ENCODE measurements around the gene PCDHGB6. TPM values are rescaled to one million over a fixed set of nuclear protein-coding genes. Genes with fewer than 3 reads are reported as not detected.
"Not testable (repeated sequence)": the region's sequence is repeated elsewhere in the genome, so short reads cannot be mapped to it uniquely, and the experiment has no call there.

The PCDHGB6 gene
- total and polyA plus RNA-seq, 8 donors: 0.29 to 6.2 (median 2.3) TPM; not detected in 2

DNA sequence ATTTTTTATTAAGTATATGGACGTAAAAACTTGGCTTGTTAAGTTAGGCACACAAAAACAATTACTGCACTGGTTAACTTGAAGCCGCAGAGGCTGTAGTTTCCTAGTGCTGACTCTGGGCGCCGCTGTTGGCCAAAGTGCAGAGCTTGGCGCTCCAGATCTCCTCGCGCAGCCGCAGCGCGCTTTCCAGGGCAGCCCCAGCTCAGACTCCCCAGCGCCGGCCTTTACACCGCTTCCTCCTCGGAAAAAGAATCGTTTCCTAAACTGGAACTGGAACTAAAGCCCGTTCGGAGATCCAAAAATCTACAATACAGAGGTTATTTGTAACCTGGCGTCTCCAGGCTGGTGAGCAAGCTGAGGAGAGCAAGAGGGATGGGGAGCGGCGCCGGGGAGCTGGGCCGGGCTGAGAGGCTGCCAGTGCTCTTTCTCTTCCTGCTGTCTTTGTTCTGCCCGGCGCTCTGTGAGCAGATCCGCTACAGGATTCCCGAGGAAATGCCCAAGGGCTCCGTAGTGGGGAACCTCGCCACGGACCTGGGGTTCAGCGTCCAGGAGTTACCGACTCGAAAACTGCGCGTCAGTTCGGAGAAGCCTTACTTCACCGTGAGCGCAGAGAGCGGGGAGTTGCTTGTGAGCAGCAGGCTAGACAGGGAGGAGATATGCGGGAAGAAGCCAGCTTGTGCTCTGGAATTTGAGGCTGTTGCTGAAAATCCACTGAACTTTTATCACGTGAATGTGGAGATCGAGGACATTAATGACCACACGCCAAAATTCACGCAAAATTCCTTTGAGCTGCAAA lies 9.9 kb upstream of the PCDHGB6 start, which contains the start of gene PCDHGB5:
PCDHGB5 (plus strand) TSS at position 192 of the 796 bp plus-strand sequence; CDS start at position 373, 181 bp downstream.
- Histone ChIP-seq H3K4me3 (peak within 1 kb of the TSS; percentile 22 to 40 (median 24)), H3K27me3 (peaks cover 0 to 79% (median 14%) of the 10 kb centered on the region in 3 donors), H3K9me3 (peaks cover 44 to 94% (median 87%) of the 10 kb centered on the region in 4 donors), H3K36me3 (peaks cover 0 to 14% (median 0%) of the 10 kb centered on the region in 4 donors)
- H3K4me1 ChIP-seq; intact Hi-C loops (cut with DNase I; ENCODE audit: low total_unique reads); H3K27ac ChIP-seq: not testable (repeated sequence)
- peak; percentile 43 to 62 for DNase-seq
- 7 to 11% (median 9%) methylated on average over 21 to 25 of the region's 43 CpGs for WGBS, 5 donors
- TF ChIP-seq, protein P1, sequence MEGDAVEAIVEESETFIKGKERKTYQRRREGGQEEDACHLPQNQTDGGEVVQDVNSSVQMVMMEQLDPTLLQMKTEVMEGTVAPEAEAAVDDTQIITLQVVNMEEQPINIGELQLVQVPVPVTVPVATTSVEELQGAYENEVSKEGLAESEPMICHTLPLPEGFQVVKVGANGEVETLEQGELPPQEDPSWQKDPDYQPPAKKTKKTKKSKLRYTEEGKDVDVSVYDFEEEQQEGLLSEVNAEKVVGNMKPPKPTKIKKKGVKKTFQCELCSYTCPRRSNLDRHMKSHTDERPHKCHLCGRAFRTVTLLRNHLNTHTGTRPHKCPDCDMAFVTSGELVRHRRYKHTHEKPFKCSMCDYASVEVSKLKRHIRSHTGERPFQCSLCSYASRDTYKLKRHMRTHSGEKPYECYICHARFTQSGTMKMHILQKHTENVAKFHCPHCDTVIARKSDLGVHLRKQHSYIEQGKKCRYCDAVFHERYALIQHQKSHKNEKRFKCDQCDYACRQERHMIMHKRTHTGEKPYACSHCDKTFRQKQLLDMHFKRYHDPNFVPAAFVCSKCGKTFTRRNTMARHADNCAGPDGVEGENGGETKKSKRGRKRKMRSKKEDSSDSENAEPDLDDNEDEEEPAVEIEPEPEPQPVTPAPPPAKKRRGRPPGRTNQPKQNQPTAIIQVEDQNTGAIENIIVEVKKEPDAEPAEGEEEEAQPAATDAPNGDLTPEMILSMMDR (IDR thresholded peaks at IDR 0.05): peak in 4 of 7 experiments; percentile 25 to 41 (median 38)

DNA sequence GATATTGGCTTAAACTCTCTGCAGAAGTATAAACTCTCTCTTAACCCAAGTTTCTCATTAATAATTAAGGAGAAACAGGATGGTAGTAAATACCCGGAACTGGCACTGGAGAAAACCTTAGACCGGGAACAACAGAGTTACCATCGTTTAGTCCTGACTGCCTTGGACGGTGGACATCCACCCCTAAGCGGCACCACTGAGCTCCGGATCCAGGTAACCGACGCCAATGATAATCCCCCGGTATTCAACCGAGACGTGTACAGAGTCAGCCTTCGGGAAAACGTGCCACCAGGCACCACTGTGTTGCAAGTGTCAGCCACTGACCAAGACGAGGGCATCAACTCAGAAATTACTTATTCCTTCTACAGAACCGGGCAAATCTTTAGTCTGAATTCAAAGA lies 9.2 kb upstream of the PCDHGB6 start:
- H3K4me3 ChIP-seq: no peak overlapping the region
- intact Hi-C loops (cut with DNase I; ENCODE audit: low total_unique reads): no loop called here
- TF ChIP-seq EP300 (IDR thresholded peaks at IDR 0.05) (no peak), POLR2AphosphoS5 (IDR thresholded peaks at IDR 0.05) (no peak), POLR2A (IDR thresholded peaks at IDR 0.05) (no peak)
- TF ChIP-seq, protein P1 (IDR thresholded peaks at IDR 0.05): no peak
- peaks cover 0 to 11% (median 0%) of the 10 kb centered on the region in 4 donors for H3K36me3 ChIP-seq
- peaks cover 0 to 79% (median 19%) of the 10 kb centered on the region in 3 donors for H3K27me3 ChIP-seq
- H3K27ac ChIP-seq: no peak overlapping the region
- 19 to 30% (median 24%) methylated on average over 15 of the region's 15 CpGs for WGBS, 5 donors
- peaks cover 0 to 6% (median 0%) of the 10 kb centered on the region in 4 donors for H3K4me1 ChIP-seq
- no peak for DNase-seq
- H3K9me3 ChIP-seq: peaks cover 44 to 94% (median 87%) of the 10 kb centered on the region in 4 donors

DNA sequence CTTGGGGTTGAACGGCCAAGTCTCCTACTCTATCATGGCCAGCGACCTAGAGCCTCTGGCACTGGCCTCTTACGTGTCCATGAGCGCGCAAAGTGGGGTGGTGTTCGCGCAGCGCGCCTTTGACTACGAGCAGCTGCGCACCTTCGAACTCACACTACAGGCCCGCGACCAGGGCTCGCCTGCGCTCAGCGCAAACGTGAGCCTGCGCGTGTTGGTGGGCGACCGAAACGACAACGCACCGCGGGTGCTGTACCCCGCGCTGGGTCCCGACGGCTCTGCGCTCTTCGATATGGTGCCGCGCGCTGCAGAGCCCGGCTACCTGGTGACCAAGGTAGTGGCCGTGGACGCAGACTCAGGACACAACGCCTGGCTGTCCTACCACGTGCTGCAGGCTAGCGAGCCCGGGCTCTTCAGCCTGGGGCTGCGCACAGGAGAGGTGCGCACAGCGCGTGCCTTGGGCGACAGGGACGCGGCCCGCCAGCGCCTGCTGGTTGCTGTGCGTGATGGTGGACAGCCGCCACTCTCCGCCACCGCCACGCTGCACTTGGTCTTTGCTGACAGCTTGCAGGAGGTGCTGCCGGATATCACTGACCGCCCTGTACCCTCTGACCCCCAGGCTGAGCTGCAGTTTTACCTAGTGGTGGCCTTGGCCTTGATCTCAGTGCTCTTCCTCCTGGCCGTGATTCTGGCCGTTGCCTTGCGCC lies 8.1 kb upstream of the PCDHGB6 start:
- DNase-seq: no peak
- intact Hi-C loops (cut with DNase I; ENCODE audit: low total_unique reads): no loop called here
- TF ChIP-seq POLR2AphosphoS5 (IDR thresholded peaks at IDR 0.05) (no peak), EP300 (IDR thresholded peaks at IDR 0.05) (no peak), POLR2A (IDR thresholded peaks at IDR 0.05) (no peak)
- TF ChIP-seq, protein P1 (IDR thresholded peaks at IDR 0.05): no peak
- no peak overlapping the region for H3K4me3 ChIP-seq
- peaks cover 0 to 6% (median 0%) of the 10 kb centered on the region in 4 donors for H3K4me1 ChIP-seq
- H3K27ac ChIP-seq: no peak overlapping the region
- 18 to 32% (median 28%) methylated on average over 15 to 61 of the region's 61 CpGs for WGBS, 5 donors
- H3K9me3 ChIP-seq: peaks cover 42 to 94% (median 87%) of the 10 kb centered on the region in 4 donors
- H3K36me3 ChIP-seq: peaks cover 0 to 13% (median 0%) of the 10 kb centered on the region in 4 donors
- peaks cover 0 to 78% (median 25%) of the 10 kb centered on the region in 3 donors for H3K27me3 ChIP-seq

DNA sequence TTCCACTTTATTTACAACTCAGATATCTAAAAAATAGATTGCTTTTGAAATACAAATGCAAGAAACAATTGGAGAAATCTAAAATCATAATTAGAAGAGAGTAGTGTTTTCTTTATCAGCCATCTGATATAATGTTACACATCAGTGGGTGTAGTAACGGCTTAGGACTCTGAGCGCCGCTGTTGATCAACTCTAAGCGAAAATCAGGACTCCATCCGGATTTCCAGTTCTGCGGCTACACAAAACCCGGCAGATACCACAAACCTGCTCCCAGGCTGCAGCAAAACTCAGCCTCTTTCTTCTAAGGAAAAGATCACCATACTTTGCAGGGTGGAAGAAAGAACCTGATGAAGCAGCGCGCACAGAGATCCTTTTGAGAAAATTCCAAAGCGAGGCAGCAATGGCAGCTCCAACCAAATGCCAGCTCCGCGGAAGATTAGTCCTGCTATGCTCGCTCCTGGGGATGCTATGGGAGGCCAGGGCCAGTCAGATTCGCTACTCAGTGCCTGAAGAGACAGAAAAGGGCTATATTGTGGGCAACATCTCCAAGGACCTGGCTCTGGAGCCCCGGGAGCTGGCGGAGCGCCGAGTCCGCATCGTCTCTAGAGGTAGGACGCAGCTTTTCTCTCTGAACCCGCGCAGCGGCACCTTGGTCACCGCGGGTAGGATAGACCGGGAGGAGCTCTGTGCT lies 5.1 kb upstream of the PCDHGB6 start, which contains the start of gene PCDHGA9:
PCDHGA9 (plus strand) TSS at position 226 of the 691 bp plus-strand sequence; CDS start at position 401, 175 bp downstream.
- Histone ChIP-seq H3K27ac (no peak within 1 kb of the TSS), H3K36me3 (peaks cover 0 to 18% (median 0%) of the 10 kb centered on the region in 4 donors), H3K4me3 (peak within 1 kb of the TSS in 3 of 4 donors; percentile 8 to 37 (median 27)), H3K9me3 (peaks cover 51 to 96% (median 90%) of the 10 kb centered on the region in 4 donors), H3K27me3 (peaks cover 0 to 76% (median 32%) of the 10 kb centered on the region in 3 donors), H3K4me1 (peaks cover 0 to 6% (median 0%) of the 10 kb centered on the region in 4 donors)
- intact Hi-C loops (cut with DNase I; ENCODE audit: low total_unique reads): no loop called here
- peak in 1 of 2 donors; percentile 44 for DNase-seq
- no peak for TF ChIP-seq POLR2A (IDR thresholded peaks at IDR 0.05)
- TF ChIP-seq, protein P1 (IDR thresholded peaks at IDR 0.05): peak in 1 of 7 experiments; percentile 10
- 13 to 20% (median 17%) methylated on average over 26 to 27 of the region's 27 CpGs for WGBS, 5 donors
